Raji (cell line): ENCODE measurements around the gene ACE.

Experiments used
- POLR2A ChIP-seq: IDR thresholded peaks from 2 replicates; pipeline ENCODE4 v1.6.1; 2011; ENCODE audit warnings: low read depth, low read length, control low read depth; ENCODE audit not compliant: insufficient read depth

ACE gene

GRCh38 chr17:63491977-63492618, 15.2 kb downstream of the ACE start:
- TF ChIP-seq POLR2A, result no peak

GRCh38 chr17:63492940-63493339, 16.1 kb downstream of the ACE start:
- TF ChIP-seq POLR2A, result no peak

- TF ChIP-seq POLR2A, result no peak
Measured at GRCh38 chr17:63493411-63493810, 16.6 kb downstream of the ACE start.

GRCh38 chr17:63494300-63494928, 17.6 kb downstream of the ACE start:
- no peak for TF ChIP-seq POLR2A

GRCh38 chr17:63495491-63495890, 18.6 kb downstream of the ACE start:
- TF ChIP-seq POLR2A, result no peak

GRCh38 chr17:63496177-63496576, 19.3 kb downstream of the ACE start:
- TF ChIP-seq POLR2A, result no peak

- TF ChIP-seq POLR2A, result no peak
Measured at GRCh38 chr17:63496663-63497400, 20.0 kb downstream of the ACE start.

GRCh38 chr17:63497708-63498483, 21.0 kb downstream of the ACE start:
- no peak for TF ChIP-seq POLR2A

- TF ChIP-seq POLR2A, result no peak
Measured at GRCh38 chr17:63498626-63499195, 21.9 kb downstream of the ACE start.

- TF ChIP-seq POLR2A, result no peak
Measured at GRCh38 chr17:63500543-63501390, 23.9 kb downstream of the ACE start.

- TF ChIP-seq POLR2A, result no peak
Measured at GRCh38 chr17:63503341-63503705, 26.5 kb downstream of the ACE start.

GRCh38 chr17:63504261-63504660, 27.4 kb downstream of the ACE start:
- no peak for TF ChIP-seq POLR2A

GRCh38 chr17:63505341-63505740, 28.5 kb downstream of the ACE start:
- no peak for TF ChIP-seq POLR2A

- no peak for TF ChIP-seq POLR2A
Measured at GRCh38 chr17:63506627-63507026, 29.8 kb downstream of the ACE start.
